T-helper 22 cell (primary cell): Measurements from ENCODE around the gene MGLL.

Experiments used
- DNase-seq: peaks from one replicate; pipeline ENCODE4 v3.0.0-alpha.2; 2020; ENCODE audit warnings: low read depth

The MGLL gene

DNA sequence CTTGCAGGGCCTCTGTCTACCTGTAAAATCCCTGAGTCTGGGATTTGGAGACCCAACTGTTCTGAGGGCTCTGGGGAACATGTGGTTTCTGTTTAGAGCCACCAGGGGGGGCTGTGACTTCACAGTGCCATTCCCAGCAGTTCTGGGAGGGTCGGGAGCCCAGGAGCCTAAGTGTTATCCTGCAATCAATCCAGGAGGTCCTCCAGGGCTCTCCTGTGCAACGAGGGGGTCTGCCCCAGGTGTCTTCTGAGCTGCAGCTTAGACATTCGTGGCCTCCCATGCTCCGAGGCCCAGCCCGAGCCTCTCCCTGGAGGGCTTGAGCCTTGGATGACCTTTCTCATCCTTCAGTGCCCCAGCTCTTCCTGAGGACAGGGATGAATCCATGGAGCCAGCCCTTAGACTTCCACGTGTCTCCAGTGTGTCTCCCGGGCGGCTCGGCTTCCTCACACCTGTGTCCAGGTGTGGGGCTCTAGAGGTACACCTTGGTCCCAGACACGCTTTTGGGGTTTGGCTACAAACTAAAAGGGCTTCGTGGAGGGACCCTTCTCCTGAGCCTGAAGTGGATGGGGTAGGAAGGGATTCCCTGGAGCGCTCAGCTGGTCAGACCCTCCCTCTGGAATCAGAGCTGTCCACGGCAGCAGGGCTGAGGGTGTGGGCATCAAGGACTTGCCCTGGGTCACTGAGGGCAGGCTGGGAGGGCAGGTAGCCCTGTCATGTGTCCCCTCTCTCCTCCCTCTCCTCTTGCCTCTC is 169.9 kb downstream of the MGLL start:
- no peak for DNase-seq

DNA sequence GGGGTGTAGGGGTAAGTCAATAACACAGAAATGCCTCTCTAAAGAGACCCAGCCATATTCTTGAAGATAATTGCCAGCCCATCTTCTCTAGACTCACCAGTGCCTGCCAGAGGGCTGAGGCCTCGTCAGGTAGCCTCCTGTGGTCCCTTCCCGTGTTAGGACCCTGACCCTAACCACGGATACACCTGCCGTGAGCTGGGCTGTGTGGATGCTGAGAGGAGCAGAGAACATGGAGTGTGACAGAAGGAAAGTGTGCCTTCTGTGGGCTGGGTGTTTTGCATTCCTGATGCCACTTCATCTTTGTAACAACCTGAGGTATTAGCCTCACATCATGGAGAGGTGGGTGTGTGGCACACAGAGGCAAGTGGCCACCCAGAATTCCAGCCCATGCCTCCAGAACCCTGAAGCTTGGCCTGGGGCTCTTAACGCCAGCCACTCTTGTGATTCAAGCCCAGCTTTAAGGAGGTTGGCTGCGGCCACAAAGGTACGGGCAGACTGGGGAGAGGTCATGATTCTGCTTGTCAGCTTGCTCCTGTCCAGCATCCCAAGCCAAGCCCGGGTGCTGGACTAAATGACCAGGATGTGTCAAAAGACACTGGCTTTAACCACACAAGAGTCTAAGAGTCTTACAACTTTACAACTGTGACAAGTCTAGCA is 170.7 kb downstream of the MGLL start:
- no peak for DNase-seq

DNA sequence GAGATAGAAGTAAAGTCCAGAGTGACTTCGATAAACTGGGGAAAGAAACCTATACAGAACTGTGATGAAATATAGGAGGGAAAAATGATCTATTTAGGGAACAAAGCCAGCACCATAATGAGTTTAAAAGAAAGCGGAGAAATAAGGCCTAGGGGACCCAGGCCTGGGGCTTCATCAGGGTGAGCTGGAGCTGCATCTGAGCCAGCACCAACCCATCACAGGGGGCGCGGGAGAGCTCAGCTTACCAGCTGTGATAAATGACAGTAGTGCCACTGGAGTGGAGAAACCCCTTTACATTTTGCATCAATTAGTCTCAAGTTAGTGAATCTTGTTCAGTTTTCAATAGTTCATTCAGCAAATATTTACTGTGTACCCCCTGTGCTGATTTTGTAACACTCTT is 172.1 kb downstream of the MGLL start:
- no peak for DNase-seq

DNA sequence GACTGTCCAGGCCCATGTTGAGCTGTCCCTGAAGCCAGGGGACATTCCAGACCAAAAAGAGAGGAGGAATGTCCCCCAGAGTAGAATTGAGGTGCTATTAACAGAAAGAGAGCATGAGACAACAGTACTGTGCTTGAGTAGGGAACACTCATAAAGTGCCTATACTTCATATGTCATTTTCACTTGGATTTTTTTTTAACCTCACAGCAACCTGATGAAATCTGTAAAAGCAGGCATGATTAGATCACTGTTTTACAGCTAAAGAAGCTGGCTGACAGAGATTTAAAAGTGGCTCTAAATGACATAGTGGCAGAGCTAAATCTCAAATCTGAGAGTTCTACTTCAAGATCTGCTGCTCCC is 174.5 kb downstream of the MGLL start:
- no peak for DNase-seq

DNA sequence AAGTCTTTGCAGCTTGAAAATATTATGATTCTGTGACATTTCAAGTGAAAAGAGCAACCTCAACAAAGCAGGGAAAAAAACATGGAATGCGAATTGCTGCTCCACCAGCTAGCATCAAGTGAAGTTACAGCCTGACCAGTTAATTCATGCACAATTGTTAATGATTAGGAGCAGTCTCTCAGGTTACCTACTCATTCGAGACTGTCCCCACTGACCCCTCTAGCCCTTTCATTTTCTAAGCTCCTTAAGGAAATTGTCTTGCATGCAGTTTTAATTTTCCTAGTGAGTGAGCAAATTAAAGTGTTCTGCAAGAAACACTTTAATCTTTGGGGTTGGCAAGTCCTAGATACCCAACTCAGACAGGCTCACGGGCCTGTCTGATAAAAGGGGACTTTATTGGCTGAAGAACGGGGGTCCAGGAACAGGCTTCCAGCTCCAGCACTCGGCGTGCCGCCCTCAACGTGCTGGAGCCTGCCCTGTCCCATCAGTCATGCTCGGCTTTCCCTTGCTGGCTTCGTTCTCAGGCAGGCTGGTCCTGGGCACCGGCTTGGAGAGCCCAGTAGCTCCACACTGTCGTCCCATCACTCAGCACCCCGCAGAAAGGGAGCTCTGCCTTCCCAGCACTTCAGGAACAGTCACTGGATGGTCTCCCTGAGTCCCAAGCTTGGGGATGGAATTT is 175.0 kb downstream of the MGLL start:
- no peak for DNase-seq

DNA sequence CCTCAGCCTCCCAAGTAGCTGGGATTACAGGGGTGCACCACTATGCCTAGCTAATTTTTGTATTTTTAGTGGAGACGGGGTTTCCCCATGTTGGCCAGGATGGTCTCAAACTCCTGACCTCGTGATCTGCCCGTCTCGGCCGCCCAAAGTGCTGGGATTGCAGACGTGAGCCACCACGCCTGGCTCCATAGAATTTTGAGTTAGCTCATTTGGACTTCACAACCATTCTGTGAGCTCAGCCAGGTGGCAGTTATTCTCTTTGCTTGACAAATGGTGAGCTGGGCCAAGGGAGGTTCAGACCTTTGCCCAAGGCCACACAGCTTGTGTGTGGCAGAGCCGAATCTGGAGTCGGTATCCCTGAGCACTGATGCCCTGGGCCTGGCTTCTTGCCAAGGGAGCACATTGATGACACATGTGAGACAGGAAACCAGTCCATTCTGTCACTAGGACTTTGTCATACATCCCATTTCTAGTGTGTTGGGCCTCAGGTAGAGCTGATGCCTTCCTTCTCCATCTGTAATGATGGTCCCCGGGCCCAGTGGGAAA is 175.7 kb downstream of the MGLL start:
- DNase-seq, result no peak

DNA sequence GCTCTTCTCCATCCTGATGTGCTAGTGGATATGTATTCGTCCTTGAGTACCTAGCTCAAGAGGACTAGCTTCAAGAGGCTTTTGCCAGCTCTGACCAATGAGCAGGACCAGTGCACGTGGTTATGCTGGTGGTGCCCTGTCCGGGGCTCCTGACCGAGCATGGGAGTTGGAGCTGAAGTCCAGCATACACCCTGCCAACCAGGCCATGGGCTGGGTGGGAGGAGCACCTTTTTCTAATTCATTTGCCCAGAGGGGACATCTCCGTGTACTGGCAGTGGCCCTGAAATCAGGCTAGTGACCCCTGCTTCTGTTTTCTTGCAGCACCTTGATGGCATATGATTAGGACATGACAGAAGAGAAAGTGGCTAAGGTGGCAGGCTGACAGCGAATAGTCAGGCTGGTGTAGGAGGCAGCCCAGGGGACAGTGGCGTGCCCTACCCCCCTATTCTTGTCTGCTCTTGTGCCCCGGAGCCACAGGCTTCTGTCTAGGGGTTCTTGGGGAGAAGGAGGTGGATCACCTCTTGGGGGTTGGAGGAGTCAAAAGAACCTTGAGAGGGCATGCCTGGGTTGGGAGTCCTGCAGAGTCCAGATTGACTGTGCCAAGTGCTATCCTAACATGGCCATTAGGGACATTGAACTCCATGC is 176.8 kb downstream of the MGLL start:
- no peak for DNase-seq

DNA sequence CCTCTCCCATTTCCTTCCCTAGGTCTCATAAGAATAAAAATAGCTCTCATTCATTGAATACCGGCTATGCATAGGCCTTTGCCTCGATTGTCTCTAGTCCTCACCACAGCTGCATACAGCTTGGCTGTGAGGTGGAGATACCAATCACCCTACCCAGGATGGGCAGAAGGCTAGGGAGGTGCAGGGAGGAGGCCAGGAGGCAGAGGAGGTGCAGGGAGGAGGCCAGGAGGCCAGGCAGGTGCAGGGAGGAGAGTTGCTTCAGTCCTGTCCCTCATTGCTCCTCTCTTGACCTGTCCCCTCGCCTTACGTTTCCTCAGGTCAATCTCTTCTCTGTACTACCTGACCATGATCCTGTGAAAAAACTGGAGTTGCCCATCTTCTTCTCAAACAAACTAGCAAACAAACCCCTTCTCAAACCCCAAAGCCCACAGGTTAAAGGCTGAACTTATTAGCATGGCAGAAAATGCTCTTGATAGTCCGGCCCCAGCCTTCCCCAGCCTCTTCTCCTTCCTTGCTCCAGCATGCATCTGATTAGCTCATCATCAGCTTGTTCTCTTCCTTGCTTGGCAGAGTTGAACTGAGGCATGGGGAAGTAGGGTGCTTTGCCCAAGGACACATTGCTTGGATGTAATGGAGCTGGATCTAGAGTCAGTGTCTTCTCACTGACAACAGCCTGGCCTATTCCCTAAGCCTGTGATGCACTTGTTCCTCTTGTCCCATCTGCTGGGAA is 177.5 kb downstream of the MGLL start:
- no peak for DNase-seq

DNA sequence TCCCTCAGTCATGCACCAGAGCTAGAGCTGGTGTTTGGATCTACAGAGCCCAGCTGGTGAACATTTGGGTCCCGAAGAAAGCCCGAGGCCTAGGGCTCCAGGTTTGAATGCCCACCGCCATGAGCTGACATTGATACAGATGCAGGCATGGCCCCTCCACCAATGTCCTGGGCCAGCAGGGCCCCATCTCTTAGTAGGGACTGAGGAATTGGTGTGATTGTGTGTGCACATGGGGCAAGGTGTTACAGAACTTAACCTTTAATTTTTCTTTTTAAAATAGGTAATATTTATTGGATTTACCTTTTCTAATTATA is 182.3 kb downstream of the MGLL start:
- no peak for DNase-seq

DNA sequence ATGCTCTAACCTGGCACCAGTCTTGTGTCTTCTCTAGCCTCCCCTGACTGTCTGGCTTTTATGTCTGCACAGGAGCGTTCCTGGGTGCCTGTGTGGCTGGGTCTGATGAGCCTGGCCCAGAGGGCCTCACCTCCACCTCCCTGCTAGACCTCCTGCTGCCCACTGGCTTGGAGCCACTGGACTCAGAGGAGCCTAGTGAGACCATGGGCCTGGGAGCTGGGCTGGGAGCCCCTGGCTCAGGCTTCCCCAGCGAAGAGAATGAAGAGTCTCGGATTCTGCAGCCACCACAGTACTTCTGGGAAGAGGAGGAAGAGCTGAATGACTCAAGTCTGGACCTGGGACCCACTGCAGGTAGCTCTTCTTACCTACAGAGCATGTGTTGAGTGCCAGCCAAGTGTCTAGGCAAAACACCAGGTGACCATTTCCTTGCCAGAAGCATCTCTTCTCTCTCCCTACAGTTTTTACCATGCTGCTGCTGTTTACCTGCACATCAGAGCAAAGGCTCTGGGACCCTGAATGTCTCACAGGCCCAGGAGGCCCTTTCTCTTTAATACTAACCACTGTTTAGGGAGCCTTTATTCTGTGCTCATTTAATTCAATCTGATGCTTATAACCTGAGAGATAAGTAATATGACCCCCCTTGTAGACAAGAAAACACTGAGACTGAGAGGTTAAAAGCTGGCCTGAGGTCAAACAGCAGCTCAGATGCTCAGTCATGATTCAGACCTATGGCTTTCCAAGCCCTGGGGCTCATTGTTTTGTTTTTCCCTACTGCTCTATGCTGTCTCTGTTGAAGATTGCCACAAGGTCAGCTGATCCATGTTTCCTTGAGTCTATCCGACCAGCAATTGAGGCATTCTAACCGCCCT is 182.9 kb downstream of the MGLL start:
- DNase-seq, result no peak
